SK-N-SH treated with all-trans-retinoic acid at 6 μM for 48 hours (cell line): Measurements from ENCODE around the gene BLOC1S1.

ENCODE experiments used
- ARNTL ChIP-seq: fragments of 450-650 bp; formaldehyde crosslinking; IDR thresholded peaks from 2 replicates; pipeline ENCODE4 v1.5.0; 2020; ENCODE audit warnings: low read depth, mild to moderate bottlenecking, moderate library complexity, borderline replicate concordance
- ESRRG ChIP-seq: fragments of 250-450 bp; sonication (Bioruptor Pico); IDR thresholded peaks from 2 replicates; pipeline ENCODE4 v1.6.1; 2021; ENCODE audit warnings: mild to moderate bottlenecking
- OSR1 ChIP-seq: fragments of 250-450 bp; sonication (Bioruptor Pico); IDR thresholded peaks from 2 replicates; pipeline ENCODE4 v1.8.0; 2022; ENCODE audit warnings: moderate library complexity, mild to moderate bottlenecking, inconsistent platforms
- PPARA ChIP-seq: fragments of 250-450 bp; sonication (Bioruptor Pico); IDR thresholded peaks from 2 replicates; pipeline ENCODE4 v1.5.0; 2020; ENCODE audit warnings: mild to moderate bottlenecking, borderline replicate concordance
- RARB ChIP-seq: fragments of 250-450 bp; sonication (Bioruptor Pico); IDR thresholded peaks from 2 replicates; pipeline ENCODE4 v1.8.0; 2021; ENCODE audit warnings: mild to moderate bottlenecking, moderate library complexity
- SNAI2 ChIP-seq: fragments of 250-450 bp; sonication (Bioruptor Pico); IDR thresholded peaks from 2 replicates; pipeline ENCODE4 v1.5.0; 2020; ENCODE audit warnings: mild to moderate bottlenecking, moderate library complexity
- TCF4 ChIP-seq: fragments of 250-450 bp; sonication (Bioruptor Pico); IDR thresholded peaks from 2 replicates; pipeline ENCODE4 v1.8.0; 2021; ENCODE audit warnings: mild to moderate bottlenecking, moderate library complexity, borderline replicate concordance
- ZFP3 ChIP-seq: fragments of 250-450 bp; sonication (Bioruptor Pico); IDR thresholded peaks from 2 replicates; pipeline ENCODE4 v1.5.0; 2020; ENCODE audit warnings: mild to moderate bottlenecking, moderate library complexity
- ZFP30 ChIP-seq: fragments of 450-650 bp; formaldehyde crosslinking; IDR thresholded peaks from 2 replicates; pipeline ENCODE4 v1.5.0; 2022; ENCODE audit warnings: mild to moderate bottlenecking, moderate library complexity
- TF ChIP-seq, protein P1 (sequence below): fragments of 250-450 bp; sonication (Bioruptor Pico); IDR thresholded peaks from 2 replicates; pipeline ENCODE4 v1.5.1; 2020; ENCODE audit warnings: low read depth, mild to moderate bottlenecking, moderate library complexity

DNA sequence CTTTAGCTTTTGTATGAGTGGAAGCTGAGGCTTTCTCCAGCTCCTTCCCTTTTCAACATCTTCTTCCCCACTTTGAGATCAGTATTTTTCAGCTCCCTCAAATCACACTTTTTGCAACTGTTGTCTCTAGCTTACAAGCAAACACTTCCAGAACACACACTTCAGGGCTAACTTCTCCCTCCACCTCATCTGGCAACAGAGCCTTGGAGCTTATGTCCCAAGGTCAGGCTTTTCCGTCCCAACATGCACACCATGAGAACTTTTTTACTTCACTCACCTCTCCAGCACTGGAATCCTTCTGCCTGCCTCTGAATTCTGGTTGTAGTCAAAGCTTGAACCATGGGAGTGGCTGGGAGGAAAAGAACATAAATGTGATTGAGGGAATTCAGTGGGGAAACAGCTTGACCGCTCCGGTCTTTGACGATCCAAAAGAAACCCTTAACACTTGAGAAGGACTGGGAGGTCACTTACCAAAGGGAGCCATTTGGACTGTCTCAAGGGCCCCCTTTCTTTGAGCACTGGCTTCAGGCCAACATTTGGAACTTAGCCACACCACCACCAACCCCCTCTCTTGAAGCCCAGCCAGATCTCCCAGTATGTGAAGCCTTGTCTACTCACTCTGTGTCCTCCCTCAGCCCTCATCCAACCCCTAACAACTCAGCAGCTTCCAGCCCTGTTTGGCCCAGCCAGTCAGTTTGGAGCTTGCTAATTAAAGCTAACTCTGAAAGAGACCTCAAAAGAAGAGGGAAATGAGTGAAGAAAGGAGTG is 3.9 kb upstream of the BLOC1S1 start:
- TF ChIP-seq ARNTL (CRISPR knock-in tag) (no peak), SNAI2 (CRISPR knock-in tag) (no peak), RARB (CRISPR knock-in tag) (no peak), ZFP30 (CRISPR knock-in tag) (no peak), TCF4 (no peak), PPARA (CRISPR knock-in tag) (no peak), OSR1 (CRISPR knock-in tag) (no peak), ZFP3 (CRISPR knock-in tag) (no peak), ESRRG (CRISPR knock-in tag) (no peak)
- TF ChIP-seq, protein P1, sequence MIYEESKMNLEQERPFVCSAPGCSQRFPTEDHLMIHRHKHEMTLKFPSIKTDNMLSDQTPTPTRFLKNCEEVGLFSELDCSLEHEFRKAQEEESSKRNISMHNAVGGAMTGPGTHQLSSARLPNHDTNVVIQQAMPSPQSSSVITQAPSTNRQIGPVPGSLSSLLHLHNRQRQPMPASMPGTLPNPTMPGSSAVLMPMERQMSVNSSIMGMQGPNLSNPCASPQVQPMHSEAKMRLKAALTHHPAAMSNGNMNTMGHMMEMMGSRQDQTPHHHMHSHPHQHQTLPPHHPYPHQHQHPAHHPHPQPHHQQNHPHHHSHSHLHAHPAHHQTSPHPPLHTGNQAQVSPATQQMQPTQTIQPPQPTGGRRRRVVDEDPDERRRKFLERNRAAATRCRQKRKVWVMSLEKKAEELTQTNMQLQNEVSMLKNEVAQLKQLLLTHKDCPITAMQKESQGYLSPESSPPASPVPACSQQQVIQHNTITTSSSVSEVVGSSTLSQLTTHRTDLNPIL (CRISPR knock-in tag), result no peak
